Upper lobe of left lung (tissue), 4 donors: ENCODE measurements around the gene DEFB108B.
"Not testable (repeated sequence)": the region's sequence is repeated elsewhere in the genome, so short reads cannot be mapped to it uniquely, and the experiment has no call there.

Experiments used
- EP300 ChIP-seq, 4 donors: sonication (generic); formaldehyde crosslinking; IDR thresholded peaks; one replicate each; pipeline ENCODE4 v1.5.1; 2017; ENCODE audit warnings: antibody characterized with exemption in 4 of 4, control low read depth in 2 of 4
- POLR2AphosphoS5 ChIP-seq, 2 donors: sonication (generic); formaldehyde crosslinking; IDR thresholded peaks; one replicate each; pipeline ENCODE4 v1.5.1; 2017; ENCODE audit warnings: antibody characterized with exemption in 2 of 2
- TF ChIP-seq, protein P1 (sequence below), 6 experiments: fragments of 450-650 bp in 4 of 6; fragments of 200-600 bp in 2 of 6; sonication (generic) in 2 of 6; IDR thresholded peaks; one replicate each; pipeline ENCODE4 v1.5.1; 2016 to 2019; ENCODE audit warnings: antibody characterized with exemption in 6 of 6

DNA sequence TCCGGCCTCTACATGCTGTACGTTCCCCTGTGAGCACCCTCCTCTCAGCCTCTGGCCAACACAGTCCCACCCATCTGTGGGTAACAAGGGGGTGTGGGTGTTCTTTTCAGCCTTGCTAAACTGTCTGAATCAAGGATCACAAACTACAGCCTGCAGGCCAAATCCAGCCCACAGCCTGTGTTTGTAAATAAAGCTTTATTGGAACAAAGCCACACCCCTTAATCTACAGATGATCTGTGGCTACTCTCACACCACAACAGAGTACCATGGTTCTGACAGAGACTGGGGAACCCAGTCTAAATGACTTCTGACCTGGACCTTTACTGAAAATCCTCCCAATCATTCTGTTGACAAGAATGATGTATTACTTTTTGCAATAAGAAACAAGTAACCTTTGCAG is 32.0 kb upstream of the DEFB108B start:
- TF ChIP-seq, protein P1, sequence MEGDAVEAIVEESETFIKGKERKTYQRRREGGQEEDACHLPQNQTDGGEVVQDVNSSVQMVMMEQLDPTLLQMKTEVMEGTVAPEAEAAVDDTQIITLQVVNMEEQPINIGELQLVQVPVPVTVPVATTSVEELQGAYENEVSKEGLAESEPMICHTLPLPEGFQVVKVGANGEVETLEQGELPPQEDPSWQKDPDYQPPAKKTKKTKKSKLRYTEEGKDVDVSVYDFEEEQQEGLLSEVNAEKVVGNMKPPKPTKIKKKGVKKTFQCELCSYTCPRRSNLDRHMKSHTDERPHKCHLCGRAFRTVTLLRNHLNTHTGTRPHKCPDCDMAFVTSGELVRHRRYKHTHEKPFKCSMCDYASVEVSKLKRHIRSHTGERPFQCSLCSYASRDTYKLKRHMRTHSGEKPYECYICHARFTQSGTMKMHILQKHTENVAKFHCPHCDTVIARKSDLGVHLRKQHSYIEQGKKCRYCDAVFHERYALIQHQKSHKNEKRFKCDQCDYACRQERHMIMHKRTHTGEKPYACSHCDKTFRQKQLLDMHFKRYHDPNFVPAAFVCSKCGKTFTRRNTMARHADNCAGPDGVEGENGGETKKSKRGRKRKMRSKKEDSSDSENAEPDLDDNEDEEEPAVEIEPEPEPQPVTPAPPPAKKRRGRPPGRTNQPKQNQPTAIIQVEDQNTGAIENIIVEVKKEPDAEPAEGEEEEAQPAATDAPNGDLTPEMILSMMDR (IDR thresholded peaks at IDR 0.05): not testable (repeated sequence)
- not testable (repeated sequence) for TF ChIP-seq POLR2AphosphoS5, EP300 (IDR thresholded peaks at IDR 0.05)
